GM18873 (cell line): ENCODE results near the gene SFT2D2.

Experiments used
- ATAC-seq: cut with Tn5 transposase; IDR thresholded peaks from one replicate; pipeline ENCODE4 v1.9.1; 2021; ENCODE audit warnings: mild to moderate bottlenecking, moderate library complexity, moderate number of reproducible peaks; ENCODE audit not compliant: unreplicated experiment, low FRiP score

Gene SFT2D2

GRCh38 chr1:168301664-168302320, 76.0 kb downstream of the SFT2D2 start:
- ATAC-seq, result no peak
